ENCODE data around the gene GRID1.

DNA sequence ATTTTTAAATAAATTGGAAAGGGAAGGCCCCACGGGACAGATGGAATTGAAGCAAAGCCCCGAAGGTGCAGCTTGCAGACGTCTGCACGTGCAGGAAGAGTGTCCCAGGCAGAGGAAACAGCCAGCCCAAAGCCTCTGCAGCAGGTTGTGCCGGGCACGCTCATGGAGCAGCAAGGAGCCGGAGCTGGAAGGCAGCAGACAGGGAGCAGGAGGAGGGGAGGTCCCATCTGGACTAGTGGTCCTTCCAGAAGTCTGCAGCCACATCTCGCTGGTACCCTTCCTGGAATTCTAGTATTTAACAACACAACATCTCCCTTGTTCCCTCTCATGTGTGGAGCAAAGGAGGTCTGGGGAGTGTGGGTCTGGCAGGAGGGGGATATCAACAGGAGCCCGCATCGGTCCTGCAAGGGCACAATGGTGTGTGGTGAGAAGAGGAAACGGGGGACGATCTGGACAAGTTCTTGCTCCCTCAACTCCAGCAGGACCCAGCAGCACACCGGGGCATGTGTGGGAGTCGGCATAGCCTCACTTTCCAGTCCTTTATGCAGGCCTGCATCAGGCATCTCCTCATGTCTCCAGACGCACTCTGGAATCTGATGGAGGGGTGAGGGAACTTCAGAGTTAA is 169.3 kb downstream of the GRID1 start:
- TF ChIP-seq POLR2AphosphoS5 (IDR thresholded peaks at IDR 0.05; ENCODE audit: low read depth, low read length) (no peak), POLR2A (IDR thresholded peaks at IDR 0.05; ENCODE audit: low read depth, low read length) (no peak)

All from GM12891 (cell line).